ENCODE results near the gene RBMS2.
A peak's percentile ranks its signal among the peaks of the same experiment; 100 is the strongest.

RBMS2 gene

DNA sequence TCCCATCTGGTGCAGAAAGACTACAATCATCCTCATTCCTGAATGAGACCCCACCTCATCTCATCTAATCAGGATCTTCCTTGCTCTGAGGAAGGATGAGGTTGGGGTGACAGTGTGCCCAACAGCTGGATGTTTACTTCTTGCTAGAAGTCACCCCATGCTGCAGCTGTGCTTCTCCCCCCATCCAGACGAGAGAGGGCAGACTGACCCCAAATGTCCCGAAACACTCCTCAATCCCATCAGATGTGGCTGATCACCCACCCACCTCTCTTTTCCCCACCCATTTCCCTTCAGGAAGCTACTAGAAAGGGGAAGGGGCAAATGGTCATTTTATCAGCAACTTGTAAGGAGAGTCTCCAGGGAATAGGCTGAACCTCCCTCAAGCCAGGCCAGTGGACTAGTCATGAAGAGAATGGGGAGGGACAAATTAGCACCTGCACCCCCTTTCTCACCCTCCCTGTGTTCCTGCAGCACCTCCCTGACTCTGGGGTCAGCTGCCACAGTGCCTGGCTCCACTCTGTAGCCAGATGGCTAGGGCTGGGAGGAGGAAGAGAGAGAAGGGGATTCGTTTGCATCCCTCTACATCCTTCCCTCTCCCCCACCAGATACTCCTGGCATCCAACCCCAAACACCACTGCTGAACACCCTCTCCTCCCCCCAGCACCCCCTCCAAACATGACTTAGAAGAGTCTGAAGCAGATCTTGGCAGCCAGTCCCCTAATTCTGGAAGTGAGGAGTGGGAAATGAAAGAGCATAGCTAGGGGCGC is 111.3 kb downstream of the RBMS2 start:
- no peak for DNase-seq

DNA sequence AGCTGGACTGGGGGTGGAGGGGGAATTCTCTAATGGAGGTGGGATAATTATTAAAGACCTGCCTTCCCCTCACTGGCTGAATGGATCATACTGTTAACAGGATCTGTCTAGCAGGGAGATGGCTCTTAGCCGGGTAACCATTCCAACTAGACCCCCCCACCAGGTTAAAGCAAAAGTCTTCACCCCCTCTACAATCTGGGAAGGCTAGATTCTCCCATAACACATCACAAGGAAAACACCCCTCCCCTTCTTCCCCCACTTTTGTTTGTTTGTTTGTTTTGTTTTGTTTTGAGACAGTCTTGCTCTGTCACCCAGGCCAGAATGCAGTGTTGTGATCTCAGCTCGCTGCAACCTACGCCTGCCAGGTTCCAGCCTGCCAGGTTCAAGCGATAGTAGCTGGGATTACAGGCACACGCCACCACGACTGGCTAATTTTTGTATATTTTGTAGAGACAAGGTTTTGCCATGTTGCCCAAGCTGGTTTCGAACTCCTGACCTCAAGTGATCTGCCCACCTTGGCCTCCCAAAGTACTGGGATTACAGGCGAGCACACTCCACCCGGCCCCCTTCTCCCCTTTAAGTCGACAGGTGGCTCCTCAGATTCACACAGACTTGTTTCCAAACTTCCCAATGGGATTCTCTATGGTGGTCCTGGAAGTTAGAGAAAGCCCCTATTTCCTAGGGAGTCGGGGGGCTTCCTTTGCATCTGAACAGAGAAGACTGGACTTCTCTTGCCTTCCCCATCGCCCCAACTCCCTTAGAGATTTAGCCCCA is 112.0 kb downstream of the RBMS2 start:
- DNase-seq = no peak

DNA sequence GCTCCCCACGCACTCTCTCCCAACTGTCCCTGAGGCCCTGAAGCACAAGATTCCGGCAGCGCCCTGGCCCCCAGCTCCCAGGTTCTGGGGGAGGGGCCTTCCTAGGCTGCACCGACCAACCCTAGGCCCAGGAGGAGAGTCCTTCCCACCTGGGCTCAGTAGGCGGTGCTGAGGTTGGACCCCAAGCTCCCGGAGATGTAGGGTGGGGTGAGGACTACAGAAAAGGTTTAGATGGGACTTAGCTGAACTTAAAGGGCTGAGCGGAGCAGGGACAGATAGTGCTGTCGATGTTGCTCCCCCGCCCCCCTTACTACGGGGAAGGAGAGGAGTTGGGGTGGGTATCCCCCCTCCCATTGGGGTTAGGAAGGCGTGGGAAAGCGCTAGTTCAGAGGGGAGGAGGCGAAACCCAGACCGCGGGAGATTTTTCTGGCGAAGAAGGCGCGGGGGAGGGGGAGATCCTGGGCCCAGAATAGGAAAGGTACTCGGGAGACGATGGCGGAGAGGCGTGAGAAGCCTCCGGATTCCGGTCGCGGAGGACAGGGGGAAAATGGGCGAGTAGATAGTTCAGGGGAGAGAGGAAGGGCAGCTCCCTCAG is 112.7 kb downstream of the RBMS2 start:
- peak; percentile 26 for DNase-seq

DNA sequence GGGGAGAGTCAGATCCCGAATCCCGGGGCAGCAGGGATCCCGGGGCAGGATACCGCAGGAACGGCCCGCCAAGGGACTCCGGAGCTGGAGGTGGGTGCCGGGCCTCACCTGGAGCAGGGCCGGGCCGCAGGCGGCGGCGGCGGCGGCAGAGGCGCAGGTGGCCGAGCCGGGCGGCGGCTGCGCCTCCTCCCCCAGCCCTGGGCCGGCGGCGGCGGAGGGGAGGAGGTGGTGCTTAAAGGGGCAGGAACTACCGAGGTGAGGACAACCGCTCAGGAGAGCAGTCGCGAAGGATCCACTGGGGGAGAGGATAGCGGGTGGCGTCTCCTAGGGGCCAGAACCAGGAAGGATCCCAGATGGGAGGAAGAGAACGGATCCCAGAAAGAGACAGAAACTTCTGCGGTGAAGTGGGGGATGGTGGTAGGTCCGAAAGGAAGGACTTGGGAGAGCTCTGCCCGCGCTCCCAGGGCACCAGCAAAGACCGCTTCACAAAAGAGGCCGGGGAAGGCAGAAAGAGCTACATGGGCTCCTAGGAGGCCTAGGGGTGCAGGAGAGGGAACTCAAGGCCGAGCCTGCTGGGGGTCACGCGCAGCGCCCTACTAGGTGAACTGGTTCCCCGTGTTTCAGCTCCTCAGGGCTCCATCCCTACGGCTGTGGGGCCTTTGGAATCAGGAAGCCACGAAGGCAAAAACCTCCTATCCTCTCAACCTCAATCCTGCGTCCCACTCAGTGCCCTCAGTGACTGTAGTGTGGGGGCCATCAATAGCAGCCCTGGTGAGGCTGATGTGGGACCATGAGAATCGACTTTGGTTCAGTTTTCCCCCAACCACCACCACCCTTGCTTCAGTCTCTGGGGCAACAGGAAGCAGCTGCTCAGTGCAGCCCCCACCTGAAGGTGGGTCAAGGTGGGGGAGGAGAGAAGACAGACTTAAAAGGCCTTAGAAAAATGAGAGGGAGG is 113.5 kb downstream of the RBMS2 start:
- DNase-seq = peak; percentile 58

DNA sequence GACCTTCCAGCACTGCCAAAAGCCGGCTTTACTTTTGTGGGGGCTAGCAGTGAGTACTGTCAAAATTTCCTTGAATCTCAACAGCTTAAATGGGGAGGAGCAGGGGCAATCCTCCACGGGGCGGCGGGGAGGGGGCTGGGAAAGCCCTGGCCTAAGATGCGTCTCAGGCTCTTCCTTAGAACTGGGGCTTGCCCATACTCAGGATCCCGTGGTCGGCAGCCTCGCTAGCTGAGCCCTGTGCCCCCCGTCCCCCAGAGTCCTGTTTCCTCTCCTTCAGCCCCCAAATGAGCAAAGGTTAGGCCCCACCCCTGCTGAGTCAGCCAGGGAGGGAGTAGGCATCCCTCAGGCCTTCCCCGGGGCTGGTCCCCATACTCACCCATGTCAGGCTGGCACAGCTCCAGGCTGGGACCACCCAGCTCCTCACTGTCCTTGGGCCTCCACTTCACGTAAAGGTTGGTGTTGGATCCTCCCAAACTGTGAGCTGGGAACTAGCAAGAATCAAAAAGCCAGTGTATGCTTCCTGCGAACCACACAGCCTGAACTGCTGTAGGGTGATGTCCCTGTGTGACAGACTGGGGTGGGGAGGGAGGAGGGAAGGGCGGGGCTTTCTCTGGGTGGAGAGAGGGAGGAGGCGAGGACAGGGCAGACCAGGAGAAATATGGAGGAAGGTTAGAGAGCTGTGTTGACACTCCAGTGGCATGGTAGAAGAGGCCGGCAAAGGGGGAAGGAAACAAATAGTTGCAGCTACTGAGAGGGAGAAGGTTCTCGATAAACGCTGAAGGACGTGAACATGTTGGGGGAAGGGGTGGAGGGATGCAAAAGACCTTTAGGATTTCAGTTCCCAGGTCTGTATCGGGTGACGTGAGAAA is 114.4 kb downstream of the RBMS2 start:
- DNase-seq = peak; percentile 85

DNA sequence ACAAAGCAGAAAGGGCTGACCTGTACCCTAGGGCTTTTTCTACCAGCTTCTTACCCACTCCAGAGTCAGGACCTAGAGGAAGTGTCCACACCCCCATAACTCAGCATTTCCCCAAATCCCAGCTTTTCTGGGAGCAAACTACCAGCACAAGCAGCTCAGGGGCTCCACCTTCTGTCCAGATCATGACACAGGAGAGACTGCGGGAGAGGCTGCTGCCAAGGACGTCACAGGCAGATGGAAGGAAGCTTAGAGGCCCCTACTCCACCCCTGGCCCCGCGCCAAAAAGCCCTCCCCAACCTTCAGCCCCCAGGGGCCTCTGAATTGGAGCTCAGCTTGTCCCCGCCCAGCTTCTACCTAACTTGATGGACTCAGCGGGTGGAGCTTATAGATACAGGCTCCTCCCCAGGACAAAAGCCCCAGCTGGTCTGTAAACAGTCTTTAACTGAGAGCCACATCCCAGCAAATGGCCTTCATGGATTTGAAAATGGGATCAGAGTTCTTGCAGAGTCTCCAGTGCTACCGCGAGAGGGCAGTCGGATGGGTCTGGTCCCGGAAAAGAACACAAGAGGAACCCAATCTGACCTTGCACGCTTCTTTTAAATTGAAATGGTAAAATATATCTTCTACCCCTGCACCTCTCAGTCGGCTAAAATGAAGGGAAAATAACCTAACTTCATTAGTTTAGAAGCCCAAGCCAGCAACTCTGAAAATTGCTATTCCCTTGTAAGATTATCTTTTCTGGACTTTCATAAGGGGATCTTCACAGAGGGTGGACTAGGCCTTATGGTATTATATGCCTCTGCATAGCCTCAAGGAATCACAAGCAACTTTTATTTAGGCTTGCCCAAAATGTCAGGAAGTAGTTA is 115.3 kb downstream of the RBMS2 start:
- peak; percentile 90 for DNase-seq

DNA sequence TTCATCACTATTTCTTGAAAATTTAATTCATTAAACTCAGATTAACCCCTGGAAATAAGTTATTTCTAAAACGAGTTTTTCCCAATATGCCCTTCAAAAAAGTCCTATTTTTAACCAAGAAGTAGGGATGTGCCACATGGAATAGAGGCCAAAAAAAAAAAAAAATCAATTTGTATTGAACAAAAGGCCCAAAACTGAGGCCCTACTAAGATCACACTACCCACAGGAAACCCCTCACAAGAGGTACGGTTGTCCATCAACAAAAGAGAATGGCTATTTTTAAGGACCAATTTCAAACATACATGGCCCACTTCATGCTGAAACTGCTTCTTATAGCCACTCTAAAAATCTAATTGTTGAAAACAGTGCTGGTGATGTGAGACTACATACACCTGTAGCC is 116.0 kb downstream of the RBMS2 start:
- no peak for DNase-seq

DNA sequence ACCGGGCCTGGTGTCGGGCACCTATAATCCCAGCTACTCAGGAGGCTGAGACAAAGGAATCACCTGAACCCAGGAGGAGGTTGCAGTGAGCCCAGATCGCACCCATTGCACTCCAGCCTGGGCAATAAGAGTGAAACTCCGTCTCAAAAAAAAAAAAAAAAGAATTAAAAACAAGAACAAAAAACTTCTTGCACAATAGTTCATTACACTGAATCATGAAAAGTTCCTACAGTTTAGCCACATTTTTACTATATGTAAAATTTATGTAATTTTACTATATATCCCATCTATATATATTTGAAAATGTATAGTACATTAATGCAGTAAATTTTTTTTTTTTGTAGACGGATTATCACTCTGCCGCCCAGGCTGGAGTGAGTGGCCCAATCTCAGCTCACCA is 119.6 kb downstream of the RBMS2 start:
- no peak for DNase-seq

DNA sequence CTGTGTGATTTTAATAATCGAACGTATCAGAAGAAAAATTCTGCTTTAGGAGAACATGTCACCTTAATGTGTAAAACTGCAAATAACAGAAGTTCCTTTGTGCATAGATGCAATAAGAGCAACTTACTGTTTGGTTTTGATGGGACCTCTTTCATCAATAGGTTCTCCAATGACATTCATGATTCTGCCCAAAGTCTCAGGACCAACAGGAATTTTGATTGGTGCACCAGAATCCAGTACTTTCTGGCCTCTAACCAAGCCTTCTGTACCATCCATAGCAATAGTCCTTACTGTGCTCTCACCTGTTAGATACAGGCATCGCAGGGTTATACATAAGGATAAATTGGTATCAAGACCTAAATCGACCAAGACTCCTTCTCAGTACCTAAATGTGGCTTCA is 123.0 kb downstream of the RBMS2 start:
- DNase-seq = no peak

DNA sequence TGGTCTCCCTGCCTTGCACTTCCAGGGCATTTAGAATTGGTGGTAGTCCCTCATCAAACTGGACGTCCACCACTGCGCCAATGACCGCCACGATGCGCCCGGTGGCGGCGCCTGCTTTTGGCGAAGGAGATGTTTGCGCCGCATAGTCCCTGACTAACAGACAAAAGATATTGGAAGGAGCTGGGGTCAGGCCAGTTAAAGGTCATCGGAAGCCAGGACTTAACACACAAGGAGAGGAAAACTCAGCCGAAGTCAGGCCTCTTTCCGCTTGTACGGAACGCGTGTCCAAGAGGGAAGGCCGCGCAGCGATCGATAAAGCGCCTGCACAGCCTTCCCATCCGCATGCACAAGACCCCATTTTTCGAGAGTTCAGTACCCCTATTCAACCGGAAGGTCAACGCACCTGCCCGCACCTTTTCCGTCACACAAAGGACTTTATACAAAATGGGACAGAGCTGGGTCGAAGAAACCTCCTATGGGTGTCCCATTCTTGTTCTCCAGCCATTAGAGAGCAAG is 123.6 kb downstream of the RBMS2 start:
- no peak for DNase-seq
